ELF-1 (cell line): ENCODE results near the gene FBXL3.

Experiments used
- DNase-seq: peaks from one replicate; pipeline ENCODE4 v3.0.0-alpha.2; 2016; ENCODE audit warnings: low read depth, low spot score

The FBXL3 gene

GRCh38 chr13:77026861-77027621, at the start of gene FBXL3:
Gene FBXL3 (minus strand): TSS chr13:77027159. CDS start chr13:77021860, 5,299 bp downstream.
- DNase-seq, result peak; percentile 83

DNA sequence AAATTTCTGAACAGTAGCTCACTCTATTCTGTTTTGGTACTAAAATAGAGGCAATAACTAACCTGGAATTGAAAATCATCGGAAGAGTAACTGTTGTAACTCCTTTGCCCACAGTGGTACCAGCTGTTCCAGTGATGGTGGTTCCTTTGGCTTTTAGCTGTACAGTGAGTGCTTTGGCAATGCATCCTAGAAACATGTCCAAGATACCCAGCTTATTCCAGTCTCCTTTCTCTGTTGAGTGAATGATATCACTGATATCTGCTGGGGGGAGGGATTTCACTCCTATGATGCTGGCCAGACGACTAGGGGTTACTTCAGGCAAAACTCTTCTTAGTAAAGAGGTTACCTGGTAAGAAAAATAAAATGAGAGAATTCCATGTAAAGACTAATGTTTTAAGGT, 40.6 kb upstream of the FBXL3 start:
- no peak for DNase-seq

DNA sequence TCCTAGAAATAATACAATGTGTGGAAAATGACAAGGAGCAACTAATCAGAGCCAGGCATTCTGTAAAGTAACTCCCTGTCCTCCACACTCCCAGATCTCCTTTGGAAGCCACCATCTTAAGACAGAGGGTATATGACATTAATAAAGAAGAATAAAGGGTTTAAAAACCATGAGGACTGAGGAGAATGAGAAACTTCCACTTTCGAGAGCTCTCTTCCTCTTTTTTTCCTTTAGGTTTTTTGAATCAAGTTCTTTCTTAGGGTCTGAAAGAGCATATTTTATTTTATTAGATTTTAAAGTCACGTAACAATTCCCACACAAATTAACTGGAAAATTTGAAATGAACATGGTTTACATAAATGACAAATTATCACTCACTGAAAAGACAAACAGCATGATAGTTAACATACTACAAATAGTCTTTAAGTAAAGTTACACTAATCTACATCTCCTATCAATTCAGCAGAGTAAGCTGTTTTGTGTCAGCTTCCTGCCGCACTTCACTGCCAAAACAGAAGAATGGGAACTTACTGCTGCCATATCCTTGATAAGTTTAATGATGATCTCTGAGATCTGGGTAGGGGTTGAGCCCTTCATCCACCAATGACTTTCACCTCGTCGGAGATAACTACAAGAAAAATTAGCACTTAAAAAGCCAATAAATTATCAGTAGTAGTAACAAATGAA, 38.6 kb upstream of the FBXL3 start:
- no peak for DNase-seq

DNA sequence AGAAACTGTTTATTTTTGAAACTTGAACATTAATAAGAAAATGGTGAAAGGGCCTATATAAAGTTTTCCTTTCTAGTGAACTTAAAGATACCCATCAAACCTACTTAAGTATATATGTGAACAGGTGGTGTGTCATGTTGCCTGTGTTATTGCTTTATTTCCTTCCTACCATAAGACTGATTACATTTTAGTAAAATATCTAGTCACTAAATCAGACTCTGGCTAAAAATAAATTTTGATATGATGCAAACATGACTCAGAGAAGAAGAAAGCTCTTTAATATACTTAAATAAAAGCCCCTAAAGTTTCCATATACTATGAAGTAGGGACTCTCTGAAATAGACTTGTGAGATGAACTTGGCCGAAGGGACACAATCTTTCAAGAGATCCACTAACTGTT, 35.1 kb upstream of the FBXL3 start:
- no peak for DNase-seq

- DNase-seq, result no peak
Observed at GRCh38 chr13:77061362-77061761, 34.4 kb upstream of the FBXL3 start.

GRCh38 chr13:77056886-77057285, 29.9 kb upstream of the FBXL3 start:
- DNase-seq, result no peak

DNA sequence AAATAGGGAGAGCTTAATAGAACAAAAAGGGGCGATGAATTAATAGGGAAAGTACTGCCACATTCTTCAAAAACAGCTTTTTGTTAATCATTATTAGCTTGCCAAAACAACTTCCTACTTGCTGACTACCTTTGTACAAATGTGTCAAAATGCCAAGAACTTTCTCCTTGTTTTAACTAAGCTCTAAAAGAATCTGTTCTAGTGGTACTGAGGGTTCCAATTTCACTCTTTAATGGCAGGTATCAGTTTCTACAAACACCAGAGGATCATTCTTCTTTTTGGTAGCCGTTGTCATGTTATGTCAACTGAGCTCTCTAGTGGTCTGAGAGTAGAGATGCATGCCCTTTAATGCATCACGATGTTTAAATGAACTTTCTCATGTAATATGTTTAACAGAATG, 29.4 kb upstream of the FBXL3 start:
- no peak for DNase-seq

GRCh38 chr13:77055158-77055557, 28.2 kb upstream of the FBXL3 start:
- DNase-seq, result no peak

- DNase-seq, result no peak
Observed at GRCh38 chr13:77053192-77053591, 26.2 kb upstream of the FBXL3 start.

DNA sequence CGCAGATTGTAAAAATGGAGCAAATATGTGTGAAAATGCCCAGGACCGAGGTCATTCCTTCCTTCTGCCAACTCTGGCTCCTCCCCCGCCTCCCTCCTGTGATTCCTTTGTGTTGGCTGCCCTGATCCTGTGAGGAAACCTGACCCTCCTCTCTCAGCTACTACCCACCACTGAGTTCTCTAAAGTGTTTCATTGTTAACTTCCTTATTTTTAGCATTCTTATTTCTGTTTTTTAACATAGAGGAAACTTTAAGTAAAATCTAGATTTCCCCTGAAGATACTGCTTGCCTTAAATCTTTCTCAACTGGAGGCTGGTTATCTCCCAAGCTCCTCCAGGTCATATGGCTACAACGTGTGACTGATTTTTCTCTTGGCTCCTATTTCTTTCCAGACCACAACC, 21.7 kb upstream of the FBXL3 start:
- peak; percentile 37 for DNase-seq

- no peak for DNase-seq
Observed at GRCh38 chr13:77047649-77048343, 20.8 kb upstream of the FBXL3 start.

DNA sequence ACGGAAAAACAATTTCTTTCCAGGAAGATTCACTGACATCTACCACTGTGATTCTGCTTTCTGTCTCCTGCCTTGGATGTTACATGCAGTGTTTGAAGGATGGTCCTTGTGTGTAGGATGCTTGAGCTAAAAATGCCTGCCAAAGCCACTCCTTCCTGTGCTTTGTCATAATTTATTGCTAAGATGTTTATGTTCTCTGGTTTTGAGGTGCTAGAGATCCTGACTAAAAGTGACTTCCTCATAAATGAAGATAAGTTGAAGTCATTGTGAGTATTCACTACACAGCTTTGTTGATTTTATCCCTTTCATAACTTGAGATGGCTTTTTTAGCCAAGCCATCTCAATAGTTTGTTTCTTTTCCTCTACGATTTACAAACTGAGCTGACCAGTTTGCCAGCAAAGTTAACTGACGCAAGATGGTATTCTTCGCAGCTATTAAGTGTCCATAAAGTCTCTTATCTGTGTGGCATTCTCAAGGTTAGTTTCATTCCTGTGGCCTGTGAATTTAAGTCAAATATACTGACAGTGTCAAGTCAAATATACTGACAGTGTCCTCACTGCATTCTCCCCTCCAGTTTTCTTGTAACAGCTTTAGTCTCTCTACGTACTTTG, 15.7 kb upstream of the FBXL3 start:
- no peak for DNase-seq

GRCh38 chr13:77040835-77041234, 13.9 kb upstream of the FBXL3 start:
- no peak for DNase-seq

- no peak for DNase-seq
Observed at GRCh38 chr13:77040076-77040475, 13.1 kb upstream of the FBXL3 start.

DNA sequence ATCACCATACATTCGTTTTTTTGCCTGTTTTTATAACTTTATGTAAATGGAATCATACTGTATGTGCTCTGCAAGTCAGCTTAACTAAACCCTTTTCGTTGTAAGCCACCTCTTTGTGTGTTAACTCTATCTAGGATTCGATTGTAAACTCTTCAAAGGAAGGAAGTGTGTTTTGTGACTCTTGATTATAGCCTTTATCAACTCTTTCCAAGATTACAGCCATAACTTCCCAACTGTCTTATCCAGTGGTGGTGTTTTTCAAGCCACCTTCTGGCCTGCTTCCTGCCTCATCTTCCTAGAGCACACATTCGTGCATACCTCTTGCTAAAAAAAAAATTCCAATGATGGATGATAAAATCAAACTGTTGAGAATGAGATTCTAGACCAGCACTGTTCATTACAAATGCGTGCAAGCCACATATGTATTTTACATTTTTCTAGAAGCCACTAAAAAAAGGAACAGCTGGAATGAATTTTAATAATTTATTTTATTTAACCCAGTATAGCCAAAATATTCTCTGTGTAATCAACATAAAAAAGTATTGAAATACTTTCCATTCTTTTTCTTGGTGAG, 12.0 kb upstream of the FBXL3 start:
- DNase-seq, result no peak

GRCh38 chr13:77036279-77036678, 9.3 kb upstream of the FBXL3 start:
- no peak for DNase-seq

GRCh38 chr13:77034881-77035280, 7.9 kb upstream of the FBXL3 start:
- no peak for DNase-seq

DNA sequence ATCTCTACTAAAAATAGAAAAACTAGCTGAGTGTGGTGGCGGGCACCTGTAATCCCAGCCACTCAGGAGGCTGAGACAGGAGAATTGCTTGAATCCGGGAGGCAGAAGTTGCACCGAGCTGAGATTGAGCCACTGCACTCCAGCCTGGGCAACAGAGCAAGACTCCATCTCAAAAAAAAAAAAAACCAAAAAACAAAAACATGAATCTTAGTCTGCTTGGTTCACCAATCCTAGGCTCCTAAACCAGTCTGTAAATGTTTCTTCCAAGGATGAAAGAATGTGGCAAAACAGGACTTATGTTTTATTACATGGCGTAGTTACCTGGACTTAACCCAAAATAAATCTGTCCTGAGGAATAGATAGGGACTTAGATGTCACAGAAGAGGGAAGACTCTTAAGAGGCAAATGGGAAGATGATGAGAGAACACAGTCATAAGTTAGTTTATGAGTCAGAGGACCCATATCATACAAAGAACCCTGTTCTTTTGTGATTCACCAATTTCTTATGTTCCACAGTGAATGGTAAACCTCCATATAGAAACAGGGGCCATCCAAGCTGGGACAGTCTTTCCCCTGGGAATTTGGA, 6.9 kb upstream of the FBXL3 start:
- no peak for DNase-seq

DNA sequence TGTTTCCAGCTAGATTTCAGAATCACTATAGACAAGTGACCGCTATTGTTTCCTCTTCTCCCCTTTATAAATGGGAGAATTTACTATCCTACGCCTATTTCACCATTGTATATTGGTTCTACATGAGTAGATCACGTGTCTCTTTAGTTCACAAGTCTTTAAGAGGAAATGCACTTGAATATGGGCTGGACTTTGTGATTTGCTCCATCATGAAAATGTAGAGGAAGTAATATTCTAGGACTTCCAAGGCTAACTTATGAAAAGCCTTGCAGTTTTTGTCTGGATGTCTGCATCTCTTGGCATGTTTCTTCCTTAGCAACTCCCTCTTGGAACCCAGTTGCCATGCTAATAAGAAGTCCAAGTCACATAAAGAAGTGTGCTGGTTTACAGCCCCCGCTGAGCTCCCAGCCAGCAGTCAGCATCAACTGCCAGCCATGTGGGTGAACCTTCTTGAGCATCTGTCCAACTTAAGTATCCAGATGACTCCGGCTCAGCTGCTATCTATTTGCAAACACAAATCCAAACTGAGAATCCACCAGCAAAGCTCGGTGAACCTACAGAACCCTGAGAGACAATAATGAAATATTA, 4.8 kb upstream of the FBXL3 start:
- no peak for DNase-seq

- no peak for DNase-seq
Observed at GRCh38 chr13:77029436-77029835, 2.5 kb upstream of the FBXL3 start.

GRCh38 chr13:77028202-77028601, 1.2 kb upstream of the FBXL3 start:
- no peak for DNase-seq
